Upper lobe of right lung (tissue), 1 donor: Measurements from ENCODE around the gene APBA2. TPM values are rescaled to one million over a fixed set of nuclear protein-coding genes. Genes with fewer than 3 reads are reported as not detected.

Source experiments
- ATAC-seq: fragments of 200-7000 bp; cut with Tn5 transposase; one replicate; pipeline ENCODE4 v1.9.1; 2020; ENCODE audit warnings: mild to moderate bottlenecking, moderate library complexity
- DNase-seq: peaks from one replicate; pipeline ENCODE4 v3.0.0-alpha.2; 2020
- H3K27ac ChIP-seq: fragments of 200-600 bp; one replicate; pipeline ENCODE4 v1.8.0; 2022
- H3K27me3 ChIP-seq: fragments of 200-600 bp; one replicate; pipeline ENCODE4 v1.8.0; 2022; ENCODE audit warnings: mild to moderate bottlenecking
- H3K36me3 ChIP-seq: fragments of 200-600 bp; one replicate; pipeline ENCODE4 v1.8.0; 2022
- H3K4me1 ChIP-seq: fragments of 200-600 bp; one replicate; pipeline ENCODE4 v1.8.0; 2022
- H3K4me3 ChIP-seq: fragments of 200-600 bp; one replicate; pipeline ENCODE4 v1.8.0; 2022; ENCODE audit warnings: mild to moderate bottlenecking
- H3K9me3 ChIP-seq: fragments of 200-600 bp; one replicate; pipeline ENCODE4 v1.8.0; 2022
- intact Hi-C: fragments of 100-400 bp; cut with DNase I; formaldehyde crosslinking; loops from one replicate; pipeline ENCODE4 v1.11.0; 2022
- total RNA-seq: library from RNA; stranded (reverse); fragmentation: NEBNext Ultra II Directional; extraction: Animal tissue kit (Norgen Biotek cat#: 25700); gene quantifications from one replicate; pipeline ENCODE4 v1.2.1, GENCODE V29; 2021
- TF ChIP-seq, protein P1 (sequence below): fragments of 200-600 bp; IDR thresholded peaks from one replicate; pipeline ENCODE4 v1.8.0; 2022; ENCODE audit warnings: antibody characterized with exemption
- donor health status: DM: no; HTN: yes; CAD: no; lungs with severe emphysema.

The APBA2 gene
- total RNA-seq, 1 donor from 2014 or later: 4.2 TPM

DNA sequence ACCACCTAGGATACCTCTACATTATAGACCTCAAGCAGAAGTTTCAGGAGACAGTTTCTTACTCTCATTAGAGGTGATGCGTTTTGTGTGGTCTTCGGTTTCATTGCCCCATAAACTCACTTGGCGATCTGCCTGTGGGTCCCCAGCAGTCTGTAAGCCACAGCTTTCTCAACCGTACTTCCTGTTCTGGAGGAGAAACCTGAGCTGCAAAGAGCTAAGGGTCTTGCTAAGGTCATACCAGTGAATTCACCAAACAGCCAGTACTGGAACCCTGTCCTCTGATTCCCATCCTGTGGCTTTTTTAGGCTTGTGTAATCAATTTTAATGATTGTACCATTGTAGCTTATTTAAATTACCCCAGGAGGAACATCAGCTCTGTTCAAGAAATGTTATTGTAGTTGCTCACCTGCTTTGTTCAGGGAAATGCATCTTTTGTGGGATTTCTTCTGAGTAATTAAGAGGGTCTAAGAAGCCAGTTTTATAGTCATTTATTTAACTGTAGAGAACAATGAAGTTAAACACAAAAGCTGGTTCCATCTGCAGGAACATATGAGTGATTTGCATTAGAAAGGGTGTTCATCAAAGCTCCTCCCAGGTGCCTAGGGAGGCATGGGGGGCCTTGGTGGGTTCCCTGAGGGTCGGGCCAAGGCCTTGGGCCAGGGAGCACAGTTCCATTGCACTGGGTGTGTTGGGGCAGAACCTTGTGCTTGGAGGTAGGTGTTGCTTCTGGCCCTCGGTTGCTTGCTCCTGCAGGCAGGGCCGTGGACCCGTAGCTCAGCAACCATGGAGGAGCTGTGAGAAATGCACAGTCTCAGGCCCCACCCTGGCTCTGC, 69.6 kb downstream of the APBA2 start:
- H3K9me3 ChIP-seq: no peaks in the 10 kb centered on the region
- ATAC-seq (no peak), DNase-seq (no peak)
- no peaks in the 10 kb centered on the region for H3K27me3 ChIP-seq
- intact Hi-C loops: no loop called here
- H3K27ac ChIP-seq: no peak overlapping the region
- TF ChIP-seq, protein P1, sequence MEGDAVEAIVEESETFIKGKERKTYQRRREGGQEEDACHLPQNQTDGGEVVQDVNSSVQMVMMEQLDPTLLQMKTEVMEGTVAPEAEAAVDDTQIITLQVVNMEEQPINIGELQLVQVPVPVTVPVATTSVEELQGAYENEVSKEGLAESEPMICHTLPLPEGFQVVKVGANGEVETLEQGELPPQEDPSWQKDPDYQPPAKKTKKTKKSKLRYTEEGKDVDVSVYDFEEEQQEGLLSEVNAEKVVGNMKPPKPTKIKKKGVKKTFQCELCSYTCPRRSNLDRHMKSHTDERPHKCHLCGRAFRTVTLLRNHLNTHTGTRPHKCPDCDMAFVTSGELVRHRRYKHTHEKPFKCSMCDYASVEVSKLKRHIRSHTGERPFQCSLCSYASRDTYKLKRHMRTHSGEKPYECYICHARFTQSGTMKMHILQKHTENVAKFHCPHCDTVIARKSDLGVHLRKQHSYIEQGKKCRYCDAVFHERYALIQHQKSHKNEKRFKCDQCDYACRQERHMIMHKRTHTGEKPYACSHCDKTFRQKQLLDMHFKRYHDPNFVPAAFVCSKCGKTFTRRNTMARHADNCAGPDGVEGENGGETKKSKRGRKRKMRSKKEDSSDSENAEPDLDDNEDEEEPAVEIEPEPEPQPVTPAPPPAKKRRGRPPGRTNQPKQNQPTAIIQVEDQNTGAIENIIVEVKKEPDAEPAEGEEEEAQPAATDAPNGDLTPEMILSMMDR: no peak
- H3K4me3 ChIP-seq: no peak overlapping the region
- no peaks in the 10 kb centered on the region for H3K36me3 ChIP-seq
- H3K4me1 ChIP-seq: no peaks in the 10 kb centered on the region

DNA sequence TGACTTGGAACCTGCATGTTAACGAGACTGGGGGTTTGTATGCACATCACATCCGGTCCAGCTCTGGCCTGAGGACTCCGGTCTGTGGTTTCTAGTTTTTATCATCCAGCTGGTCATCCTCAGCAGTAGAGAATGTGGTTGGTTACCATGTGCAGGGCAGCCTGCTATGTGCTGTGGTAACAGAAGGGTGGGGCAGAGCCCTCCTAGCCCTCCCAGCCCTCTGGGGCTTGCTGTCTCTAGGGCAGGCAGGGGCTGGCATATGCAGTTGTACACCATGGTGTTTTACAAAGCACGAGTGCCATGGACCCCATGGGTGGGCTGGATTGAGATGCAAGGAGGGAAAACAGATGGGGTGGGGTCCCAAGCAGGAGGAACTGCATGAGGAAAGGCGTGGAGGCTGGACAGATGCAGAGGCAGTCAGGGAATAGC, 70.2 kb downstream of the APBA2 start:
- TF ChIP-seq, protein P1: no peak
- Histone ChIP-seq H3K27me3 (no peaks in the 10 kb centered on the region), H3K4me3 (no peak overlapping the region), H3K36me3 (no peaks in the 10 kb centered on the region), H3K27ac (no peak overlapping the region), H3K4me1 (no peaks in the 10 kb centered on the region), H3K9me3 (no peaks in the 10 kb centered on the region)
- no peak for DNase-seq
- ATAC-seq: no peak
- intact Hi-C loops: no loop called here

DNA sequence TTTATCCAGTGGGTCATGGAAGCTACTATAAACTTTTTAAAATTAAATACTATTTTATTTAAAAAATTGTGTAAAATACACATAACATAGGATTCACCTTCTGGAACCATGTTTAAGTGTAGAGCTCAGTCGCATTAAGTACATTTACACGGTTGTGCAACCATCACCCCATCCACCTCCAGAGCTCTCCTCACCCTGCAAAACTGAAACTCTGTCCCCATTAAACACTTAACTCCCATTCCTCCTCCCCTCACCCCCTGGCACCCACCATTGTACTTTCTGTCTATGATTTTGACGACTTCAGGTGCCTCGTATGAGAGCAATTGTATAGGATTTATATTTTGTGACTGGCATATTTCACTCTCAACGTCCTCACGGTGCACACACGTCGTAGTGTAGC, 70.7 kb downstream of the APBA2 start:
- TF ChIP-seq, protein P1: no peak
- intact Hi-C loops: no loop called here
- Histone ChIP-seq H3K4me3 (no peak overlapping the region), H3K36me3 (no peaks in the 10 kb centered on the region), H3K27me3 (no peaks in the 10 kb centered on the region), H3K9me3 (no peaks in the 10 kb centered on the region), H3K4me1 (no peaks in the 10 kb centered on the region), H3K27ac (no peak overlapping the region)
- ATAC-seq (no peak), DNase-seq (no peak)

DNA sequence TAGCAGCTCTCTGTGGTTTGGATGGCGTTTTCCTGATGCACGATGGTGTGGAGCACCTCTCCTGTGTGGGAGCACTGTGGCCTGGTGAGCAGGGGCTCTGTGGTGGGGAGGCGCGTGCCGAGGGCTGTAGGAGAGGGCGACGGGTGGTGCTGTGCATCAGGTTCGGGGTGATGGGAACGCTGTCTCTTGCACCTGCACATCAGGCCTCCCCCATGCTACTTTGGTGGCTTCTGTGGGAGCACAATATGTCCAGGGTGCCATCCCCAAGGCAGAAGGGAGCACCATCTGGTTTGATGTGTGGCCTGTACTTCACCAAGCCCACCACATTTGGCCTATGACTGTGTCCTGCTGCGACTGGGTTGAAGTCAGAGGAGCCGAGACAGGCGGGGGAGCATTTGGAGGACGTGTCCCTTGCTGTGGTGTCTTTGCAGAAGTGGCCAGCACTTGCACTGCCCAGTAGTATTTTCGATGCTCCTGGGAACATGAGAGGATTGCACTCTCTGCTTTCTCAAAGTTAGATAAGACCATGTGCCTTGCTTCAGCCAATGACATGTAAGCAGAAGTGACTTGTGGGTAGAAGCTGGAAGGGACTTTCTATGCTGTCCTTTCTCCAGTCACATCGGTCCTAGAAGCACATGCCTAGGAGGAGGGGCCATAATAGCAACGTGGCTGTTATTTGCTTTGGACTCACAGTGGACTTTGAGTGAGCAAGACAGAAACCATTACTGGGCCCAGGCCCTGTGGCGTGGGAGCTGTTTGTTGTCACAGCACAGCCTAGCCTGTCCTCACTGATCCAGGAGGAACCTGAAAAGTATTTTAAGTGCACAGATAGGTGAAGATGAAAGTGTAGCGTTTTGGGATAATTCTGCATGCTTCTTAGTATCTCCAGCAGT, 72.1 kb downstream of the APBA2 start:
- H3K9me3 ChIP-seq: no peaks in the 10 kb centered on the region
- ATAC-seq (no peak), DNase-seq (no peak)
- no peak overlapping the region for H3K27ac ChIP-seq
- TF ChIP-seq, protein P1: no peak
- no peaks in the 10 kb centered on the region for H3K36me3 ChIP-seq
- no peaks in the 10 kb centered on the region for H3K4me1 ChIP-seq
- intact Hi-C loops: no loop called here
- no peaks in the 10 kb centered on the region for H3K27me3 ChIP-seq
- no peak overlapping the region for H3K4me3 ChIP-seq

DNA sequence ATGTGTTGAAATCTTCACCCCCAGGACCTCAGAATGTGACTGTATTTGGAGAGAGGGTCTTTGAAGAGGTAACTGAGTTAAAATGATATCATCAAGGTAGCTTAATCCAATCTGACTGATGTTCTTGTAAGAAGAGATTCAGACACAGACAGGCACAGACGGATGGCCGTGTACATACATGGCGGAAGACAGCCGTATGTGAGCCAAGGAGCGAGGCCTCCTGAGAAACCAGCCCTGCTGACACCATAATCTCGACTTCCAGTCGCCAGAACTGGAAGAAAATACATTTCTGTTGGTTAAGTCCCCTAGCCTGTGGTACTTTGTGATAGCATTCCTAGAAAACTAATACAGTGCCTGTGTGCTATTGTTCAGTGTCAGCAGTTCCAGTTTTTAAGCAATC, 73.6 kb downstream of the APBA2 start:
- H3K27me3 ChIP-seq: no peaks in the 10 kb centered on the region
- H3K4me3 ChIP-seq: no peak overlapping the region
- no peaks in the 10 kb centered on the region for H3K9me3 ChIP-seq
- H3K27ac ChIP-seq: no peak overlapping the region
- ATAC-seq: no peak
- TF ChIP-seq, protein P1: no peak
- no peaks in the 10 kb centered on the region for H3K4me1 ChIP-seq
- intact Hi-C loops: no loop called here
- no peaks in the 10 kb centered on the region for H3K36me3 ChIP-seq
- no peak for DNase-seq
